ENCODE results near the gene SLC7A7.

DNA sequence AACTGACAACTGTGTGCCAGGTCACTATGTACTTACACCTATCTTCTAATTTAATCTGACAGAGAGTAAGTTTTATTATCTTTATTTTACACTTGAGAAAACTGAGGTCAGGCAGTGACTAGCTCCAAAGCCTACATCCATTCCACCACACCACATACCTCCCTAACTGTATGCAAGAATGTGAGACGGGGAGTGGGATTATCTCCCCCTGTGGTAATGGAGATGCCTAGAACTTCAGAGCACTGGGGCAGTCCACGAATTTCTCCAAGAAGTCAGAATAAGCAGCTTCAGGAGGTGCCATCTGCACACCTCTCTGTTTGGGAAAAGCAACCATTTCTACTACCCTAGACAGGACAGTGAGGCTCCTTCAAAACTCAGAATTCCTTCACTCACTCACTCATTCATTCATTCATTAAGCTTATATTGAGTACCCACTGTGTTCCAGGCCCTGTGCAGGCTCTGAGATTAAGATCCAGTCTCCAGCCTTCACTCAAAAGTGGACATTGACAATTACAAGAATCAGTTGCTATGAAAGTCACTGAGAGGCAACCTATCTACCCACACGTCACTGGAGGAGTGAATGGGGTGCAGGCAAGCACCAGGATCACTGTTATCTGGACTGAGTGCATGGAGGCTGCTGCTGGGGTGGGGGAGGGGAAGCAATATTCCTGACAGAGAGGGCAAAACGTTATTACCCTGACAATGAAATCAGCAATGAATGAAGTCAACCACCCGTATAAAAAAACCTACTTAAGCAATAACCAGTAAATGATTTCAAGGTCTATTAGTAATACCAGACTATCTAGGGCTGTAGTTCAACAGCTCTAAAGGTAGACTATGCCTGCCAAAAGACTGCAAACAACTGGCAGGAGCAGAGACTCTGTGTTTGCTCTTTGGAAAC is 18.0 kb downstream of the SLC7A7 start:
- TF ChIP-seq, protein P1, sequence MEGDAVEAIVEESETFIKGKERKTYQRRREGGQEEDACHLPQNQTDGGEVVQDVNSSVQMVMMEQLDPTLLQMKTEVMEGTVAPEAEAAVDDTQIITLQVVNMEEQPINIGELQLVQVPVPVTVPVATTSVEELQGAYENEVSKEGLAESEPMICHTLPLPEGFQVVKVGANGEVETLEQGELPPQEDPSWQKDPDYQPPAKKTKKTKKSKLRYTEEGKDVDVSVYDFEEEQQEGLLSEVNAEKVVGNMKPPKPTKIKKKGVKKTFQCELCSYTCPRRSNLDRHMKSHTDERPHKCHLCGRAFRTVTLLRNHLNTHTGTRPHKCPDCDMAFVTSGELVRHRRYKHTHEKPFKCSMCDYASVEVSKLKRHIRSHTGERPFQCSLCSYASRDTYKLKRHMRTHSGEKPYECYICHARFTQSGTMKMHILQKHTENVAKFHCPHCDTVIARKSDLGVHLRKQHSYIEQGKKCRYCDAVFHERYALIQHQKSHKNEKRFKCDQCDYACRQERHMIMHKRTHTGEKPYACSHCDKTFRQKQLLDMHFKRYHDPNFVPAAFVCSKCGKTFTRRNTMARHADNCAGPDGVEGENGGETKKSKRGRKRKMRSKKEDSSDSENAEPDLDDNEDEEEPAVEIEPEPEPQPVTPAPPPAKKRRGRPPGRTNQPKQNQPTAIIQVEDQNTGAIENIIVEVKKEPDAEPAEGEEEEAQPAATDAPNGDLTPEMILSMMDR (IDR thresholded peaks at IDR 0.05; ENCODE audit: low read length), result no peak
- TF ChIP-seq EZH2phosphoT487 (IDR thresholded peaks at IDR 0.05; ENCODE audit: low read length), result no peak
